SIG-M5 treated with dmso at 0.1 percent for 504 hours (cell line): ENCODE measurements around the gene LPP.

Experiments
- DNase-seq: peaks from one replicate; lab custom pipeline; 2025; ENCODE audit not compliant: unreplicated experiment; lab: John Stamatoyannopoulos, UW

The LPP gene

DNA sequence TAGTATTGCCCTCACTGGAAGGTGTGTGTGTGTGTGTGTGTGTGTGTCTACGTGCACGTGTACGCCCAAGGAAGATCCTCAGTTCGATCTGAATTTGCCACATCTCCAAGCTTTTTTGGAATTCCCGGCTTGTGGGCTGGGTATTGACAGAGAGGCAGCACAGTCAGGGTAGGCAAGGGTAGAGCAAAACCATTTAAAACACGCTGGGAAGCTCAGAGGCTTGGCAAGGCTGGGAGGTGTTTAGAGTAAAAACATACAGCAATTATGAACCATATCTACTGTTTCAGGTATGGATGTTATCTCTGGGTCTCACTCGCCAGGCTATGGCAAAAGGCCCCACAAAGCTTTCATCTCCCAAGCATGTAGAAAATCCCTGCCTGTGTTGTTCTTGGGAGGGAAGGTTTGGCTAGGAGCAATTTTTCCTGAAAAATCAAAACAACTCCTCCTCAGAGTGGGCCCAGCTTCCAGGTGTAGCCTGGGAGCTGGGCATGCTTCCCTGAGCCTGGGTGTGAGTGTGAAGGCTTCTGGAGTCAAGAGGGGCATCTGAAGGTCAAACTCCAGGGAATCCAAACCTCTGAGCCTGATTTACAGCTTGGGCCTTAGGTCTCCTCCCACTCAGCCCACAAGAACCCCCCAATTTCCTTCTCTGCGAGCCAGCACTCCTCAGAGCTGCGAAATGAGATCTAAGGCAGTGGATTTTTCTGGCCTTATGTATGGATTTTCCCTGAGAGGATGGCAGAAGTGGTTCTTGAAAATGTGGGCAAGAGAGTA, 773.0 kb downstream of the LPP start:
- no peak for DNase-seq

- no peak for DNase-seq
These were observed 774.0 kb downstream of the LPP start for GRCh38 chr3:188927971-188928370.

DNA sequence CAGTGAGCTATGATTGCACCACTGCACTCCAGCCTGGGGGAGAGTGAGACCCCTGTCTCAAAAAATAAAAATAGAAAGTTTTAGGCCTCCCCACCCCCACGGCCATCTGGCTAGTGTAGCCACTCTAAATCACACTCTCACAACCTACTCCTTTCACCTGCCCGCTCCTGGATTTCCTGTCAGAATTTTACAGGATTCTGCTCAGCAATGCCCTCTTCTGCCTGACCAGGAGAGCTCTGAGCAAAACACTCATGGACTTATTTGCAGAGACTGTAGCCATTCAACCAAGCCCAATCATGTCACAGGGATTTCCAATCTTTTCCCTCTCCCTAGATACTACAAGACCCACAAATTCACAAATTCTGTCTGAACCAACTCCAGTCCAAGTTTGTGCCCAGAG, 775.2 kb downstream of the LPP start:
- peak; percentile 32 for DNase-seq

DNA sequence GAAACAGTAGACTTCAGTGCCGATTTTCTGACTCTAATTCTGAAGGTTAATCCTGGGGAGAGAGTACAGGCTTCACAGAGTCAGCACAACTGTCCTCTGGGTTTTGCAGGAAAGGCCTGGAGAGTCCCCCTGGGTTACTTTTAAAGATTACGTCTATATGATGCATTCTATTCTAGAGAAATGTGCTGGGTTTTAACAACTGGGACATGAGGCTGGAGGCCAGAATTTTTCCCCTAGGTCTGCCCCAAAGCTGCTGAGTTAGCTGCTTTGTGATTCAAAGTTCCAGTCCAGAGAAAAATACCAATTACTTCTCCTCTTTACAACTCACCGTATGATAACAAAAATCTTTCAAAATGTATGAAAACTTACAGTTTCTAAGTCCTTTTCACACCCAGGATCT, 777.1 kb downstream of the LPP start:
- DNase-seq: no peak

GRCh38 chr3:188931531-188931930, 777.6 kb downstream of the LPP start:
- no peak for DNase-seq

- no peak for DNase-seq
These were observed 781.0 kb downstream of the LPP start for GRCh38 chr3:188934989-188935388.

GRCh38 chr3:188936597-188937107, 782.7 kb downstream of the LPP start:
- DNase-seq: no peak

DNA sequence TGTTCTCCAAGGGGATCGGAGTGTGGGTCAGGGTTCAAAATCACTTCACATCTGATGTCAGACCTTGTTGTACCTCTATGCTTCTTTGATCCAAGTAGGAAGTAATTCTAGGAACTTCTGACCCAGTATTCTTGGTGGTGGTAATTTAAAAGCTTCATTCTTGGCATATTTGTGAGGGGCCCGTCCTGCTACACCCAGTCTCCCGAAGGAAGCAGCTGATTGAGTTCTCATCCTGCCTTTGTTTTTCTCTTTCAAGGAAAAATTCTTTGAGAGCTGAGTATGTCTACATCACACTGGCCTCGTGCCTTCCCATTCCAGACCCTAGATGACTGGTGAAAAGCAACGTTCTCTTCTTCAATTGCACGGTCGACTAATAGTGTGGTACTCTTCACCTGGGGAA, 783.4 kb downstream of the LPP start:
- no peak for DNase-seq

DNA sequence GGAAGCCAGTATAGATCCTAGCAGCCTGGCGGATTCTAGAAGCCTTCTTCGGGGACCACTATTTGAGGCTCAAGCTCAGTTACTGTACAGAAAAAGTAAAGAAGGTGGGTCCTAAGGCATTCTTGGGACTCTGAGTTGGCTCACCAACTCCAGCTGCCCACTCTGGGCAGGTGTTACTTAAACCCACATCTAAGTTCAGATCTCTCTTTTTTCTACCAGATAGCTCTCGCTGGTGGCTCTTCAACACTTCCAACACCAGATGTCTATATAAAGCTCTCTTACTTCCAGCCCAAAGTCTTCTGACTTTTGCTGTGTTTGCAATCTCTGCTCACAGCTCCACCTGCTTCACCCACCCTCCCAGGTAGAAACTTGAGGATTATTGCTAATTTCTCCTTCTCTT, 785.0 kb downstream of the LPP start:
- no peak for DNase-seq

DNA sequence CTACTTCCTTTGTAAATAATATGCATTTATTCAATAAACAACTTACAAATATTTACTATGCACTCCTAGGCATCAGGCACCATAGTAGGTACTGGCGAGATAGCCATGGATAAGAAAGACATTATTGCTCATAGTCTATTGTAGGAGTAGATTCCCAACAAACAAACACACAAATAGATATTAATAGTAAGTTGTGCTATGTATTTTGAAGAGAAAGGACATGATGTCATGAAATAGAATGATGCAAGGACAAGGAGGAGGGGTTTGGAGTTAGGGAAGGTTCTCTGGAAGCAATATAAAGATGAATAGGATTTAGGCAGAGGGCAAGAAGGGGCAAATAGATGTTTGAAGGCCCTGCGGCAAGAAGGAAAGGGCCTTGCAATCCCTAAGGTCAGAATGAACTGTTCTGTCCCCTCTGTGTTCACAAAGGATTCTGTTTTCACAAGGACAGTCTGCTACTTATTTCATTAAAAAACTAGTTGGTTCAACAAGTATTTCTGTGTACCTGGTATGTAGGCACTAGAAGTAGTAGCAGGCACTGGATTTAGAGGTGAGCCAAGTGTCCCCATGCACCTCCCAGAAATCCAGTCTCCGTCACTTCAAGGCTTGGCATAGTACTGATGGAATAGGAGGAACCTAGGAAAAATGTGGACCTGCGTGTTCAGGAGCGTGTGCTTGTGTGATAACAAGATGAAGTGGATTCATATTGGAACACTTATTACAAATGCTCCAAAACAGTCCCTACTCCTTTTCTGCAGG, 786.0 kb downstream of the LPP start:
- no peak for DNase-seq
